H1 (cell line): ENCODE results near the gene MYH11. TPM values are rescaled to one million over a fixed set of nuclear protein-coding genes. Genes with fewer than 3 reads are reported as not detected.

ENCODE experiments used
- CTCF ChIA-PET: fragments of 300-600 bp; sonication (Branson Sonifier 250); formaldehyde crosslinking; loops from one replicate; lab custom pipeline; 2021; ENCODE audit not compliant: partially characterized antibody; lab: Charles Lee
- POLR2A ChIA-PET: fragments of 300-600 bp; sonication (Branson Sonifier 250); formaldehyde crosslinking; loops from one replicate; lab custom pipeline; 2021; ENCODE audit warnings: inconsistent platforms; ENCODE audit not compliant: partially characterized antibody; lab: Charles Lee
- DNase-seq, 2 experiments: peaks; one replicate each; pipeline versions ENCODE4 v3.0.0 to v3.0.0-alpha.2; 2010 to 2022; ENCODE audit warnings: low spot score in 2 of 2, low read depth in 1 of 2, mixed read lengths in 1 of 2
- FAIRE-seq: peaks from 2 replicates; lab custom pipeline; 2011; peaks lifted over from hg19 to GRCh38; lab: Jason Lieb, UNC
- H2AFZ ChIP-seq: 2 replicates; pipeline ENCODE4 v1.8.1; 2012; ENCODE audit warnings: low read length, inconsistent platforms
- H2AK5ac ChIP-seq: 2 replicates; pipeline ENCODE4 v1.6.1; 2013; ENCODE audit warnings: low read depth, low read length
- H2BK120ac ChIP-seq: replicated peaks from 2 replicates; pipeline ENCODE3; 2013; ENCODE audit warnings: low read depth, low read length, inconsistent platforms
- H2BK12ac ChIP-seq: 2 replicates; pipeline ENCODE4 v1.6.1; 2013; ENCODE audit warnings: low read depth, low read length
- H2BK15ac ChIP-seq: 2 replicates; pipeline ENCODE4 v1.6.1; 2013; ENCODE audit warnings: low read length
- H2BK20ac ChIP-seq: 2 replicates; pipeline ENCODE4 v1.6.1; 2013; ENCODE audit warnings: low read length
- H2BK5ac ChIP-seq: 2 replicates; pipeline ENCODE4 v1.6.1; 2013; ENCODE audit warnings: low read depth, low read length
- H3K14ac ChIP-seq: 2 replicates; pipeline ENCODE4 v1.6.1; 2013; ENCODE audit warnings: inconsistent platforms; ENCODE audit not compliant: insufficient read length
- H3K18ac ChIP-seq: 2 replicates; pipeline ENCODE4 v1.6.1; 2013; ENCODE audit warnings: low read length; ENCODE audit errors: extremely low read depth
- H3K23ac ChIP-seq: 2 replicates; pipeline ENCODE4 v1.6.1; 2013; ENCODE audit warnings: inconsistent platforms; ENCODE audit not compliant: insufficient read length
- H3K23me2 ChIP-seq: 2 replicates; pipeline ENCODE4 v1.6.1; 2013; ENCODE audit warnings: low read depth, low read length
- H3K27ac ChIP-seq: 2 replicates; pipeline ENCODE4 v1.6.1; 2011; ENCODE audit warnings: low read depth, low read length, inconsistent platforms
- H3K27me3 ChIP-seq, 4 experiments: replicated peaks in 1 of 4; 1 replicate in 1 of 4; 2 replicates in 3 of 4; pipeline versions ENCODE4 v1.6.1 to v1.8.1; 2011 to 2013; ENCODE audit warnings: low read length in 3 of 4, mild to moderate bottlenecking in 3 of 4, inconsistent platforms in 2 of 4, mixed read lengths in 2 of 4, moderate library complexity in 1 of 4; ENCODE audit not compliant: control insufficient read depth in 3 of 4, insufficient read depth in 3 of 4; ENCODE audit errors: extremely low read depth in 1 of 4
- H3K36me3 ChIP-seq, 4 experiments: 2 replicates each; pipeline versions ENCODE4 v1.6.1 to v1.8.1; 2011 to 2013; ENCODE audit warnings: mild to moderate bottlenecking in 4 of 4, low read length in 3 of 4, moderate library complexity in 2 of 4, control low read depth in 1 of 4, inconsistent platforms in 1 of 4; ENCODE audit not compliant: insufficient read depth in 4 of 4, control insufficient read depth in 2 of 4
- H3K4ac ChIP-seq: replicated peaks from 2 replicates; pipeline ENCODE3; 2013; ENCODE audit warnings: low read length, low read depth, mixed read lengths, inconsistent platforms; ENCODE audit not compliant: insufficient read length
- H3K4me1 ChIP-seq, 4 experiments: replicated peaks in 1 of 4; 1 replicate in 1 of 4; 2 replicates in 3 of 4; pipeline versions ENCODE4 v1.6.1 to v1.8.1; 2011 to 2013; ENCODE audit warnings: low read length in 3 of 4, inconsistent platforms in 2 of 4, mixed read lengths in 1 of 4; ENCODE audit not compliant: insufficient read depth in 4 of 4, control insufficient read depth in 3 of 4
- H3K4me2 ChIP-seq, 2 experiments: 2 replicates each; pipeline versions ENCODE4 v1.6.1 to v1.8.1; 2011 to 2013; ENCODE audit warnings: low read depth in 2 of 2, low read length in 2 of 2, control low read depth in 1 of 2, inconsistent platforms in 1 of 2, mild to moderate bottlenecking in 1 of 2; ENCODE audit not compliant: insufficient read depth in 1 of 2
- H3K4me3 ChIP-seq, 4 experiments: fragments of 200-600, 300-600 bp in 1 of 4; sonication (generic), shearing (Covaris generic), sonication (Bioruptor Twin) in 1 of 4; 2 replicates each; pipeline versions ENCODE4 v1.5.1 to v1.8.1; 2011 to 2016; ENCODE audit warnings: low read length in 4 of 4, low read depth in 3 of 4, control low read depth in 2 of 4, inconsistent platforms in 2 of 4, mild to moderate bottlenecking in 2 of 4, mixed read lengths in 1 of 4, moderate library complexity in 1 of 4; ENCODE audit not compliant: insufficient read depth in 2 of 4; ENCODE audit errors: extremely low read depth in 1 of 4
- H3K56ac ChIP-seq: replicated peaks from 2 replicates; pipeline ENCODE3; 2013; ENCODE audit warnings: low read depth, mild to moderate bottlenecking, mixed read lengths, low read length, inconsistent platforms; ENCODE audit not compliant: insufficient read length
- H3K79me1 ChIP-seq: 2 replicates; pipeline ENCODE4 v1.6.1; 2013; ENCODE audit warnings: low read depth, low read length, control low read depth
- H3K79me2 ChIP-seq, 2 experiments: 2 replicates each; pipeline versions ENCODE4 v1.6.1 to v1.8.1; 2012 to 2013; ENCODE audit warnings: low read length in 2 of 2, mild to moderate bottlenecking in 2 of 2, inconsistent platforms in 1 of 2; ENCODE audit not compliant: insufficient read depth in 2 of 2, control insufficient read depth in 1 of 2
- H3K9ac ChIP-seq, 4 experiments: replicated peaks in 1 of 4; 1 replicate in 1 of 4; 2 replicates in 3 of 4; pipeline versions ENCODE4 v1.6.1 to v1.8.1; 2011 to 2013; ENCODE audit warnings: low read depth in 3 of 4, low read length in 3 of 4, control low read depth in 2 of 4, mild to moderate bottlenecking in 2 of 4, moderate library complexity in 2 of 4, inconsistent platforms in 1 of 4; ENCODE audit errors: extremely low read depth in 1 of 4
- H3K9me3 ChIP-seq, 2 experiments: 2 replicates each; pipeline versions ENCODE4 v1.6.1 to v1.8.1; 2012 to 2013; ENCODE audit warnings: mild to moderate bottlenecking in 2 of 2, moderate library complexity in 2 of 2, control low read depth in 1 of 2, inconsistent platforms in 1 of 2, low read depth in 1 of 2, low read length in 1 of 2, mixed read lengths in 1 of 2; ENCODE audit not compliant: insufficient read depth in 2 of 2
- H4K20me1 ChIP-seq, 2 experiments: replicated peaks in 1 of 2; 2 replicates each; pipeline versions ENCODE3 to v1.8.1; 2011 to 2013; ENCODE audit warnings: inconsistent platforms in 2 of 2, low read length in 2 of 2, mild to moderate bottlenecking in 1 of 2; ENCODE audit not compliant: insufficient read depth in 2 of 2, control insufficient read depth in 1 of 2
- H4K5ac ChIP-seq: 2 replicates; pipeline ENCODE4 v1.6.1; 2013; ENCODE audit warnings: low read length, low read depth, mixed read lengths, inconsistent platforms; ENCODE audit not compliant: insufficient read length
- H4K8ac ChIP-seq: 2 replicates; pipeline ENCODE4 v1.8.0; 2013; ENCODE audit warnings: mild to moderate bottlenecking, moderate library complexity, low read length, inconsistent platforms; ENCODE audit not compliant: insufficient read depth; ENCODE audit errors: extremely low read depth
- H4K91ac ChIP-seq: replicated peaks from 2 replicates; pipeline ENCODE3; 2013; ENCODE audit warnings: low read length, mixed read lengths, inconsistent platforms; ENCODE audit not compliant: insufficient read length
- BCL11A ChIP-seq, 2 experiments: IDR thresholded peaks; one replicate each; pipeline ENCODE4 v1.6.1; 2011; ENCODE audit warnings: low read depth in 2 of 2, low read length in 2 of 2, mild to moderate bottlenecking in 2 of 2
- CBX8 ChIP-seq: fragments of 300-800, 300-1000 bp; sonication (generic); IDR thresholded peaks from 2 replicates; pipeline ENCODE4 v1.7.1; 2016; ENCODE audit warnings: low read depth, low read length, borderline replicate concordance
- MAFK ChIP-seq: IDR thresholded peaks from 2 replicates; pipeline ENCODE4 v1.6.1; 2012; ENCODE audit warnings: low read depth, mild to moderate bottlenecking, improper control_type of control experiment, low read length
- SIX5 ChIP-seq: IDR thresholded peaks from 2 replicates; pipeline ENCODE4 v1.6.1; 2011; ENCODE audit warnings: mild to moderate bottlenecking, low read depth, low read length
- SP2 ChIP-seq: IDR thresholded peaks from 2 replicates; pipeline ENCODE4 v1.6.1; 2012; ENCODE audit warnings: mild to moderate bottlenecking, low read length, inconsistent platforms
- TBP ChIP-seq: IDR thresholded peaks from 2 replicates; pipeline ENCODE4 v1.6.1; 2011; ENCODE audit warnings: low read depth, low read length, improper control_type of control experiment
- ZNF274 ChIP-seq: IDR thresholded peaks from 2 replicates; pipeline ENCODE4 v1.7.0; 2012; ENCODE audit warnings: low read length, borderline replicate concordance; ENCODE audit errors: extremely low read depth
- WGBS, 2 experiments: shearing (Covaris generic) in 1 of 2; methylation state at CpG; one replicate each; pipeline versions ENCODE4 v1.1.6 to v1.1.7; 2013 to 2015; ENCODE audit warnings: low lambda C conversion rate in 2 of 2, mixed read lengths in 2 of 2, inconsistent platforms in 1 of 2, low coverage in 1 of 2, missing lambda C conversion rate in 1 of 2; ENCODE audit not compliant: insufficient replicate concordance in 2 of 2, insufficient coverage in 1 of 2, insufficient read length in 1 of 2; ENCODE audit errors: extremely low coverage in 1 of 2, missing lambda C conversion rate in 1 of 2; 5-methylcytosine and 5-hydroxymethylcytosine counted together
- polyA plus RNA-seq, 7 experiments: library from polyadenylated mRNA; depleted of rRNA in 3 of 7; stranded (reverse) in 5 of 7; unstranded in 2 of 7; fragments of >200 nt in 5 of 7; fragments of 200-250 nt in 2 of 7; gene quantifications; 1 replicate in 5 of 7; 2 replicates in 1 of 7; 4 replicates in 1 of 7; pipeline versions ENCODE4 v1.2.1 to v1.2.3, GENCODE V29; 2011 to 2013; ENCODE audit warnings: missing spikeins in 2 of 7, mixed read lengths in 2 of 7
- total RNA-seq: library from RNA; stranded (reverse); fragmentation: NEBNext Ultra II Directional; extraction: Animal tissue kit (Norgen Biotek cat#: 25700); gene quantifications from 2 replicates; pipeline ENCODE4 v1.2.1, GENCODE V29; 2021

Gene MYH11
- total and polyA plus RNA-seq, 2 of the 8 experiments (the other 6 are each of a cell fraction or from before 2014, with no cell fraction given), result 0.11 to 0.78 TPM

GRCh38 chr16:15873737-15874136 lies 16.9 kb upstream of the MYH11 start:
- H3K4ac ChIP-seq, result no peak overlapping the region
- no peaks in the 10 kb centered on the region for H3K27me3 ChIP-seq
- no peak overlapping the region for H4K5ac ChIP-seq
- no peak overlapping the region for H3K4me3 ChIP-seq
- no peak overlapping the region for H2BK120ac ChIP-seq
- FAIRE-seq (no peak), DNase-seq (no peak)
- no peak overlapping the region for H2AK5ac ChIP-seq
- H3K23me2 ChIP-seq, result no peaks in the 10 kb centered on the region
- no peak overlapping the region for H4K8ac ChIP-seq
- no peak overlapping the region for H3K9ac ChIP-seq
- no peak overlapping the region for H3K18ac ChIP-seq
- no peak overlapping the region for H3K23ac ChIP-seq
- peaks cover 0 to 30% (median 9%) of the 10 kb centered on the region in 4 experiments; a peak in 5 of 8 replicates for H3K36me3 ChIP-seq
- H3K4me1 ChIP-seq, result no peaks in the 10 kb centered on the region
- no peak overlapping the region for H3K4me2 ChIP-seq
- no peak overlapping the region for H3K14ac ChIP-seq
- H4K20me1 ChIP-seq, result peaks cover 0 to 7% of the 10 kb centered on the region in 2 experiments
- no peak overlapping the region for H2BK20ac ChIP-seq
- H3K56ac ChIP-seq, result no peak overlapping the region
- no peak overlapping the region for H2AFZ ChIP-seq
- H2BK5ac ChIP-seq, result no peak overlapping the region
- ChIA-PET CTCF (interaction anchor here (0.6 to 4.2 kb wide), 13 partner anchors 10 to 254 kb away, joined by 3 to 23 read pairs (median 7); partner anchors contain the start of gene CEP20), POLR2A (interaction anchor here (0.9 to 1.8 kb wide), 4 partner anchors 14 to 97 kb away, joined by 3 to 6 read pairs (median 3); partner anchors contain the start of genes CEP20 and MYH11)
- H3K27ac ChIP-seq, result no peak overlapping the region
- H4K91ac ChIP-seq, result no peak overlapping the region
- no peaks in the 10 kb centered on the region for H3K9me3 ChIP-seq
- H3K79me1 ChIP-seq, result no peaks in the 10 kb centered on the region
- TF ChIP-seq TBP (no peak), CBX8 (no peak), SIX5 (no peak), SP2 (no peak), BCL11A (IDR thresholded peaks at IDR 0.05; ENCODE audit: low read depth in 2 of 2, low read length in 2 of 2) (no peak), MAFK (no peak), ZNF274 (no peak)
- H3K79me2 ChIP-seq, result no peaks in the 10 kb centered on the region
- no peak overlapping the region for H2BK15ac ChIP-seq
- H2BK12ac ChIP-seq, result no peak overlapping the region
- WGBS, 2 experiments, result 91% methylated on average over 1 of the region's 1 CpG; no CpG with 5 or more reads in 1 of the 2 experiments
